Left forelimb (tissue), 1 donor: ENCODE results near the gene ARID1A.
"Not testable (repeated sequence)": the region's sequence is repeated elsewhere in the genome, so short reads cannot be mapped to it uniquely, and the experiment has no call there.

ENCODE experiments used
- DNase-seq: peaks from one replicate; pipeline ENCODE4 v3.0.0-alpha.2; 2018; ENCODE audit warnings: low spot score

The ARID1A gene

DNA sequence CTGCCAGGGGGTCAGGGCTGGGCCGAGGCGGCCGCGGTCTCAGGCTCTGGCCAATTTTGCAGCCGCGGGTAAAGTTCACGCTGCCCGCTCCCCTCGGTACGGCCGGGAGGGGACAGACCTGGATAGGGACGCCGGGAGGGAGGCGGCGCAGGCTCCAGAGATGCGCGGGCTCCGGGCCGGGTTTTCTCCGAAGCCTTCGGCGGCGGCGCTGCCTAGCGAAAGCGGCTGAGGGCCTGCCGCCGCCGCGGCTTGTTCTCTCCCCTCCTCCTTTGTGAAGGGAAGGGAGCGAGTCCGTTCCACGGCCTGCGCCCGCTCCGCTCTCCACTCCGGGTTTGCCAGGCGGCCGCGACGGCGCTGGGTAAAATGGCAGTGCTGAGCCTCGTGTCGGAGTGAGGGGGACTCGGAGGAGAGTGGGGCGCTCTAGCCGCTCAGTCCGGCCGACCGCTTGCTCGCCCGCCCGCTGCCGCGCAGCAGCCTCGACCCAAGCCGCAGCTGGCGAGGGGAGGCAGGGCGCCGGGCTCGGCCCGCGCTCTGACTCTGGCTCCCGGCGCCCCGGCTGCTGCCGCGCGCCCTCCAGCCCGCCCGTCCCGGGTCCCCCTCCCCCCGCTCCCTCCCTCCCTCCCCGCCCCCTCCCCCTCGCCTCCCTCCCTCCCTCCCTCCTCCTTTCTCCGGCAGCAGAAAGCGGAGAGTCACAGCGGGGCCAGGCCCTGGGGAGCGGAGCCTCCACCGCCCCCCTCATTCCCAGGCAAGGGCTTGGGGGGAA lies at the start of gene ARID1A:
TSS of gene ARID1A (plus strand) at position 660 of the 763 bp plus-strand sequence. CDS start 389 bp downstream, outside the sequence.
- DNase-seq: peak; percentile 99

DNA sequence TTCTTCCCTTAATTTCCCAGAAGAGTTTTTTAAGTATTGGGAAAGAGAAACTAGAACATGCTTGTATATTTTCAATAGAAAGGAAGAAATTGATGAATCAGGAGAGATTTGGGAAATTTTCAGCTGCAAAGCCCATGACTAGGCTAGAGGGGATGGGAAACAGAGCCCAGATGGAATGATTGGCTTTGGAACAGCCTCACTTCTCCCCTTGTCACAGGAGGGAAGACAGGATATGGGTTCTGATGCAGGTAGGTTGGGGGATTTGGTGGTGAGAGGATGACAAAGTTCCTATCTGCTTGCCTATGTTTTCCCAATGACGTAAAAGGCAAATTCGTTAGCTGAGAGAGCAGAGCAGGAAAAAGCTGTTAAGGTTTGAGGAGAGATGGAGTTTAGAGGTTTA lies 31.0 kb upstream of the ARID1A start:
- no peak for DNase-seq

DNA sequence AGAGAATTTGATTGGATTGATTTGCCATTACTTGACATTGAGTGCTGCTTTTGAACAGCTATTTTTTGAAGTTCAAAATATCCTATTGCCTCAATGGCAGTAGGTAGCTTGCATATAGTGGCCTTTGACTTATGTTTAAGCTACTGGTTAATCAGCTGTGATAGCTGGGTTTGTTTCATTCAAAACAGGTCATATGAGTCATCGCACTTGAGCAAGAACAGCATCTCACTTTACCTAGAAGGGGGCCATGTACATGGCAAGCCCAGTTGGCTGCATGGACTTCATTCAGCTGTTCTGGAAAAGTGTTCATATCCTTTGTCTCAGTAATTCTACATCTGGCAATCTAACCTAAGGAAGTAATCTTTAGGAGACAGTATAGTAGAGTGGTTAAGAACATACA lies 29.0 kb upstream of the ARID1A start:
- DNase-seq: no peak

DNA sequence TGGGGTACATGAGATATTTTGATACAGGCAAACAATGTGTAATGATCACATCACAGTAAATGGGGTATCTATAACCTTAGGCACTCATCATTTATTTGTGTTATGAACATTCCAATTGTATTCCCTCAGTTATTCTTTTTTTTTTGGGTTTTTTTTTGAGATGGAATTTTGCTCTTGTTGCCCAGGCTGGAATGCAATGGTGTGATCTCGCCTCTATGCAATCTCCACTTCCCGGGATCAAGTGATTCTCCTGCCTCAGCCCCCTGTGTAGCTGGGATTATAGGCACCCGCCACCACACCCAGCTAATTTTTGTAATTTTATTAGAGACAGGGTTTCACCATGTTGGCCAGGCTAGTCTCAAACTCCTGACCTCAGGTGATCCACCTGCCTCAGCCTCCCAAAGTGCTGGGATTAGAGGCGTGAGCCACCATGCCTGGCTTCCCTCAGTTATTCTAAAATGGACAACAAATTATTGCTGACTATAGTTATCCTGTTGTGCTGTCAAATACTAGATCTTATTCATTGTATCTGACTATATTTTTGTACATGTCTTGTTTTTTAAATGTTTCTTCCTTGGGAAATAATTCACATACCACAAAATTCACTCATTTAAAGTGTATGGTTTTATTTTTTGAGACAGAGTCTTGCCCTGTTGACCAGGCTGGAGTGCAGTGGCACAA lies 27.6 kb upstream of the ARID1A start:
- not testable (repeated sequence) for DNase-seq

DNA sequence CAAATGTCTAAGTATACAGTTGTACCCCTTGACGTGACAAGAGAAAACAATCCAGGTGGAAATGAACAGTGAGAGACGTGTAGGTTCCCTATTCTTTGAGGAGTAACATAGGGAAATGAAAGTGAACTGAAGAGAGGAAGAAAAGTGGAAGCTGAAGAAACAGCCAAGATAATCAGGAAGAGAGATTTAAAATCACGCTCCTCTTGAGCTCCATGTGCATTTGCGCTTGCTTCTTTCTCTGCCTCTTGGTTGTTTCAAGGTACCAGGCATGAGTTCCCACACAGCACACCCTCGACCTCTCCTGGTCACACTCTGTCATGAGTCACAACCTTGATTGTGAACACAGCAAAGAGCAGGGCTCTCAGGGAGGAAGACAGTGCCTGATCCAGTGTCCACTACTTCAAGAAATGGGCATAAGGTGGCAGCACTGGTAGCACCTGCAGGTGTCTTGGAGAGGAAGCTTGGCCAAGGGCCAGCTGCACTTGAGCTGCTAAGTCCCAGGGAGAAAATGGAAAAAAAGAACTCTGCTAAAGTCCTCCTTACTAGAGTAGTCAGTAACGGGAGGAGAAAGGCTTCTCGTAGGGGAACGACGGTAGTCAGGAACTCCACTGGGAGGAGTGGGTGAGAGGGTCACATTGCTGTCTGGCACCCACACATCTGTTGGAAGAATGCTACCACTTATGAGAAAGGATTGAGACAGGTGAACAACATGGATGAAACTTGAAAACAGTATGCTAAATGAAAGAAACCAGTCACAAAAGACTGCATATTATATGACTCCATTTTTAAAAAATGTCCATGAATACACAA lies 18.3 kb upstream of the ARID1A start:
- DNase-seq: no peak

DNA sequence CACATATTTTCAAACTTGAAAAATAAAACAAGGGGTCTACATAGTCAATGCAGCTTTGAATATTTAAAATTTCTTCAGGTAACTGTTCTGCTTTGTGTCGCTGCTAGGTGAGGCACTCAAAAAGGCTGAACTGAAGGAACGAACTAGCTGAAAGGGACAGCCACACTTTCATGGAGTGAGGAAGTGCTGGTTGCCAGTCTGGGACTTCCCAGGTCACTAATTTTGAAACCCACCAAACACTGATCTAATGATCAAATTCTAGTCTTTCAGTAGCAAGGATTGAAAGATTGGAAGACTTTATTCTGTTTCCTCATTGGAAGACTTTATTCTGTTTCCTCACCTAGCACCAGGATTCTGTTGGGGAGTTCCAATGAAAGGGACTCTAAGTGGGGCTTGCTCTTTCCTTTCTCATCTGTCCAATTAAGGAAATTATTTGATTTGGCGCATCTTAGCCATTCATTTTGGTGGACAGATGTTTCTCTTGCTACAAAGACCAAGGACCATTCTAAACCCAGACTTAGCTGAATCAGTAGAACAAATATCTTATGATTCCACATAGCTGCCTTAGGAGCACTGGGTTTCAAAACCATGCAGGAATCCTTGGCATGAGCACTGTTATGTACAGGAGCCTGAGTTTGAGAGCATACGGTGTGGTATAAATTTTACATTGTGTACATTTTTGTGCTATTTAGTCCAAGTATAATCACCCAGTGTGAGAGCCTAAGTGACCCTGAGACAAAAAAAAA lies 10.9 kb upstream of the ARID1A start:
- DNase-seq: no peak

DNA sequence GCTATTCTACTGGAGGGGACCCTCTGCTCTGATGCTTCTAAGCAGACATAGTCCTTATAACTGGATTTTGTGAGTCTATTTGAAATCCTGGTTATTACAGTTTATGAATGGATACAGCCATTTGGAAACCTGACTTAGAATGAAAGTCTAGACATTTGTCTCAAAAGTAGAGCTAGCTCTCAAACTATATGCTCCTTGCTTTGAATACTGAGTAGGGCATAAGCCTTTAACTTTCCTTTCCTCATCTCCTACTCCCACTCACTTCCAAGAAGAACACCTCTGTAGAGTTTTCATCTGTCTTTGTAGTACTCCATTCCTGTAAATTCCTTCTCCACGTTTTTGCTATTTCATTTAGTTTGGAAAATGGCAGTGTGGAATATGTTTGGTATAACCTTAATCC lies 9.0 kb upstream of the ARID1A start:
- DNase-seq: no peak

DNA sequence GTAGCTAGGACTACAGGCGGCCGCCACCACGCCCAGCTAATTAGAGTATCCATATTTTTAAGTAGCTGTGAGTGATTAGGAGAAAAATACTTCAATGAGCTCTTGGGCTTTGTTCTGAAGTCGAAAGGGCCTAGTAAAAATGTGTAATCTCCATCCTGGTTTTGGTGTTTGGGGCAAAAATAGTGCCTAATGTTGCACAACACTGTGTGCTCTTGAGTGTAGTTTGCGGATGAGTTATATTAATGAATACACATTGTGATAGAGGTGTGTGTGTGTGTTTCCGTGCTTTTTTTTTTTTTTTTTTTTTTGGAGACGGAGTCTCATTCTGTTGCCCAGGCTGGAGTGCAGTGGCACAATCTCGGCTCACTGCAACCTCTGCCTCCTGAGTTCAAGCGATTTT lies 6.3 kb upstream of the ARID1A start:
- no peak for DNase-seq

DNA sequence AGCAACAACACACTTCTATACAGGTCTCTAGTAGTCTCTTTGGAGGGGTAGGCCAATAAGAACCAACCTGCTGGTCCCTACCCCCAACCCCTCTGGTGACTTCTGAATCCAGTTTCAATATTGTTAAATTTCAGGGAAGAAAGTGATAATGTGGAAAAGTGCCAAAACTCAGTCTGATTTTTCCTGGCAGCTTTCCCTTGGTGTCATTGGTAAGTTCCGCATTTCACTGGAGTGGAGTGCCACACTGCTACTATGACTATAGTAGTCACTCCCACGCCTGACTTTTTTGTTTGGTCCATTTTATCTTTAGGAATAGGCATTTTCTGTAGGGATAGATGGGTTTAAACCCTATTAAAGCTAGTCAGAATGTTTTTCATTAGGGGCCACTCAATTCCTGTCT lies 5.7 kb upstream of the ARID1A start:
- no peak for DNase-seq

DNA sequence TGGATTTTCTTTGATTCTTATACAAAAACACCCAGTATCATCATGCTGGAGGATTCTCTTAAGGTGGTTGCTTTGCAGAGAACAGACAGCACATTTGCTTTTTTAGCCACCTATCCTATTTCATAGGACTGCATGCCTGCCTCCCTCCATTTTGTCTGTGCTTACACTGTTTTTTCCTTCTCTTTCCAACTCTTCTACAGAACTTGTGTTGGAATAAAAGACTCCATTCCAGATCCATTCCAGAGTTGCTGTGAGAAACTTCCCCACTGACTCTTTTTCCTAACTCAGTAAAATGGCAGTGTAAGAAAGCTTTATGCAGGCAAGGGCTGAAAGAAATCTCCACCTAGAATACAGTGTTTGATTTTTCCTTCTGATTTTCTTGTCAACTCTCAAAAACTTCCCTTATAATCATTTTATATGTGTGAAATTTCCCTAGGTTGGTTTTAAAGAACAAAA lies 5.2 kb upstream of the ARID1A start:
- DNase-seq: no peak

DNA sequence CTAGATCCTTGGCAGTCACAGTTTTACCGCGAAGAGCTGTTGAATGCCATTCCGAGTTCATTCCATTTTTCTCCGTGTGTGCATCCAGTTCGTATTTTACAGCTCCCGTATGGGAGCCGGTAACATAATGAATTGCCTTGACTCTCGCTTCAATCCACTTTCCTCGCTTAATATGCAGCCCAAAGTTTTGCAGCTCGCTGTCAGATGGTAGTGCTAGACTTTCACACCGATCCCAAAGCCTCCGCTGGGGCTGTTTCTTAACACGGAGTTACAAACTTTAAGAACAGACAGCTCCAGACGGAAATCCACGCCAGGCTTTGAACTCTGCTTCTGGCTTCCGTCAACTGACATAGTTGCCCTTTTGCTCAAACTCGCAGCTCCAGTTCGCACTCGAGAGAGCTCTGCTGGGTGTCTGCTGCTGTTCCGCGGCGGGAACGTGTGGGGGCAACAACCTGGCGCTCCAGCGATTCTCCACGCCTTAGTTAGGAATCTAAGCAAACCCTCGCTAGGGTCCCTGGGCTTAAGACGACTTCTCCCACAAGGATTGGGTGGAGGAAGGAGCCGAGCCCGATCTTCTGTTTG lies 3.5 kb upstream of the ARID1A start:
- peak; percentile 87 for DNase-seq

DNA sequence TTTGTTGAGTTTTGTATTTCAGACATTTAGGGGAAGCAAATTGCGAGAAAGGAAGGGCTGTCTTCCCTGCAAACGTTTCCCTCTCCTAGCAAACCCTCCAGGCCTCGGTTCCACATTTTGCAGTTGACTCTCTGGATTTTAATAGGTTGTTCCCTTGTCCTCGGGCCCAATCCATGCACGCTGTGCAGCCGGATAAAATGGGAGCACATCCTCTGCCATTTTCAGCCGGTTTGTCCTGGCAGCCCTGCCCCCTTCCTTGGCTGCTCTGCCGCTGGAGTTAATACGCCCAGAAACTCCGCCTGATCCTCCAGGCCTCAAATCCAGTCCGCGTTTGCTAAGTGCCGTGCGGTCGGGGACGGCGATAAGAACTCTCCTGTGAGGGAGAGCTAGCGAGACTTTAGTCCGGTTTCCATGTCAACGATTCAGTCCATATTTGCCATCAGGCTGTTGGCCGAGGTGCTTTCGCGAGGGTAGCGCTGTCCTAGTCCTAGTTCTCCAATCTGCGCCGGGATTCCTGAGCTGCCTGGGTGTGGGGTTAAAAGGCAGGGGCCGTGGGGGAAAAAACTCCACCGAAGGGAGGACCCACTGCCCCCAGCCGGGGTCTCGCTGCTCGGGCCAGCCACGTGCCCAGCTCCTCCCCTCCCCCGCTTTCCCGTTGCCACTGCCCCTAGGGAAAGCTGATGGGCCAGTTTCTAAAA lies 2.9 kb upstream of the ARID1A start:
- peak; percentile 95 for DNase-seq

DNA sequence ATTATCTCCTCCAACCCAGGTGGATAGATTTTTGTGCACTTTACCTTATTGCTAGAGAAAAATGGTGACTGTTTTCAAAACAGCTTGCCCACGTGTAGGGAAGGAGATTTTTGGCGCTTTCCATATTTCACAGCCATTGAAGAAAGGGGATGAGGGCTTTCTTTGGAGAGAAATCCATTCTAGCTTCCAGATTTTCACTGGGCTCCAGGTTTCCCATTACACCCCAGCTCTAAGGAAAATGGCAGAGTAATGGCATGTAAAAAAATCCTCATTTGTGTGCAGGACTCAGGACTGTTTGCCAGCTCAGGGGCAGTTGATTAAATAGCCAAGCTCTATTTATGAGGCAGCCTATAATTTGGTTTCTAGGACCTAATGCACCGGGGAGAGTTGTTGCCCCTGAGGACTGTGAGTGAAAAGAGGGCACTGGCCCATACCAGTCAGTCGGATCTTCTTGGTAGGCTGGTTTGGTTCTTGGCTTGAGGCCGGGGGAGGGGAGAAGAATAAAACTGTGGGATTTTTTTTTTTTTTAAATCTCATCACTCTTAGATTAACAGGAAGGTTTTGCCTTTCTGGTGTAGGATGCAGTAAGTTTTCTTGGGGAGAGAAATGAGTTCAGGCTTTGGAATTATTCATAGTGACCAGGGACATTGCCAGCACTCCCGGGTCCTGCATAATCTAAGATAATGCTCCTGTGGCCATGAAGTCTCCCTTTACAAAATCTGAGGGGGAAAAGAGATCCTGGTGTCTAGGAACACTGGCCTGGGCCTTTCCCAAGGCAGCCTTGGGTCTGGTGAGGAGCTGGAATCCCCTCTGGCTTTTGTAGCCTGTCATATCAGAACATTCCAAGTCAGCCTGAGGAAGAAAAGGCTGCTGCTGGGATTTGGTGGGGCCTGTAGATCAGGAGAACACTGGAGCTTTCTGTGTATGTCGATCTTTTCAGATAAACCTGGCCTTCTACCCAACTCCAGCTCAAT lies 1.9 kb upstream of the ARID1A start:
- no peak for DNase-seq

DNA sequence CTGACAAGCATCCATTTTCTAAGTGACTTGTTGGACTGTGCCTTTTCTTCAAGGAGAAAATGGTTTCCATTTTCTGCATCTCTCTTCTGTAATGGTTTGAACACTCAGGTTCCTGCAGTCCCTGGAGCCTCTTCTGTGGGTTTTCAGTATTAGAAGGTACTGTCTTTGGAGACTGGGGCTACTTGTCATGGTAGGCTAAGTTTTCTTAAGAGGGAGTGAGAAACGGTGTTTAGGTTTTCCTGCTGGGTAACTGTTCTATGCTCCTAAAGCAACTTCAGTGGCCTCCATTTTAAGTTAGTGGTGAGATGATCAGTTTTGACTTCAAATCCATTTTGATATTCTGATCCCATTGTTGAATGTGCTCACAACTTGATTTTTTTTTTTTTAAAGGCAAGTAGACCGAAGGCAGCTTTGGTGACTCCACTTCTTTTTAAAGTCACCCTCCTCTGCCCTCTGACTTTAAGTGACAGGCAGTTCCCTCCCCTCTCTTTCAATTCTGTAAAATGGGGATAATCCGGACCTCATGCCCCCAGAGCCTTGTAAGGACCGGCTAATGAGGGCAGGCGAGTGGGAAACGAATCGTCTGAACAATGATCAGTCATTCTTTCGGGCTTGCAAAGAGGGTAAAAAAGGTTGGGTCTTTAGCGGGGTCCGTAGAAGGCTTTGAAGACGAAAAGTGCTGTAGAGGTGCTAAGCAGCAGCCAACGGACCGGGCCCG lies 1.0 kb upstream of the ARID1A start:
- no peak for DNase-seq

DNA sequence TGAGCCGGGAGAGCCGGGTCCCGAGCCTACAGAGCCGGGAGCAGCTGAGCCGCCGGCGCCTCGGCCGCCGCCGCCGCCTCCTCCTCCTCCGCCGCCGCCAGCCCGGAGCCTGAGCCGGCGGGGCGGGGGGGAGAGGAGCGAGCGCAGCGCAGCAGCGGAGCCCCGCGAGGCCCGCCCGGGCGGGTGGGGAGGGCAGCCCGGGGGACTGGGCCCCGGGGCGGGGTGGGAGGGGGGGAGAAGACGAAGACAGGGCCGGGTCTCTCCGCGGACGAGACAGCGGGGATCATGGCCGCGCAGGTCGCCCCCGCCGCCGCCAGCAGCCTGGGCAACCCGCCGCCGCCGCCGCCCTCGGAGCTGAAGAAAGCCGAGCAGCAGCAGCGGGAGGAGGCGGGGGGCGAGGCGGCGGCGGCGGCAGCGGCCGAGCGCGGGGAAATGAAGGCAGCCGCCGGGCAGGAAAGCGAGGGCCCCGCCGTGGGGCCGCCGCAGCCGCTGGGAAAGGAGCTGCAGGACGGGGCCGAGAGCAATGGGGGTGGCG lies 371 bp downstream of the ARID1A start:
- no peak for DNase-seq

DNA sequence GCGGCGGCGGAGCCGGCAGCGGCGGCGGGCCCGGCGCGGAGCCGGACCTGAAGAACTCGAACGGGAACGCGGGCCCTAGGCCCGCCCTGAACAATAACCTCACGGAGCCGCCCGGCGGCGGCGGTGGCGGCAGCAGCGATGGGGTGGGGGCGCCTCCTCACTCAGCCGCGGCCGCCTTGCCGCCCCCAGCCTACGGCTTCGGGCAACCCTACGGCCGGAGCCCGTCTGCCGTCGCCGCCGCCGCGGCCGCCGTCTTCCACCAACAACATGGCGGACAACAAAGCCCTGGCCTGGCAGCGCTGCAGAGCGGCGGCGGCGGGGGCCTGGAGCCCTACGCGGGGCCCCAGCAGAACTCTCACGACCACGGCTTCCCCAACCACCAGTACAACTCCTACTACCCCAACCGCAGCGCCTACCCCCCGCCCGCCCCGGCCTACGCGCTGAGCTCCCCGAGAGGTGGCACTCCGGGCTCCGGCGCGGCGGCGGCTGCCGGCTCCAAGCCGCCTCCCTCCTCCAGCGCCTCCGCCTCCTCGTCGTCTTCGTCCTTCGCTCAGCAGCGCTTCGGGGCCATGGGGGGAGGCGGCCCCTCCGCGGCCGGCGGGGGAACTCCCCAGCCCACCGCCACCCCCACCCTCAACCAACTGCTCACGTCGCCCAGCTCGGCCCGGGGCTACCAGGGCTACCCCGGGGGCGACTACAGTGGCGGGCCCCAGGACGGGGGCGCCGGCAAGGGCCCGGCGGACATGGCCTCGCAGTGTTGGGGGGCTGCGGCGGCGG lies 1.0 kb downstream of the ARID1A start:
- DNase-seq: peak; percentile 69

DNA sequence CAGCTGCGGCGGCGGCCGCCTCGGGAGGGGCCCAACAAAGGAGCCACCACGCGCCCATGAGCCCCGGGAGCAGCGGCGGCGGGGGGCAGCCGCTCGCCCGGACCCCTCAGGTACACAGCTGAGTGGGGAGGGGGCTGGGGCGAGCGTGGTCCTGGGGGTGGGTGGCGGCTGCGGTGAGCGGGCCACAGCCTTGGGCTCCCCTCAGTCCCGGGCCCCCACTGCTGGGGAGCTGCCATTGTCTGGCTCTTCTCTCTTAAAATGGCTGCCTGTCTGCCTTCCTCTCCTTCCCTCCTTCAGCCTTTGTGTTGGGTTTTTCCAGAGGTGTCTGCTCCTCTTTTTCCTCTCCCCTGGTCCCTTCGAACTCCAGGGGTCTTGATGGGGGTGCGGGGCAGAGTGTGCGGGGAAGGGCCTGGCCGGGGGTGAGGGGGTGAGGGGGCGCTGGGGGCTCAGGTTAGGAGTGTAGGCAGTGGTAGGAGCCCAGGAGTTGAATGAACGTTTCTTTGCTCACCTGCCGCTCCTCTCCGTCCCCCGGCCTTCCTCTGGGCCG lies 1.7 kb downstream of the ARID1A start:
- DNase-seq: no peak
